Esophagus squamous epithelium (tissue), 5 donors: ENCODE measurements around the gene CCDC102A. TPM values are rescaled to one million over a fixed set of nuclear protein-coding genes. Genes with fewer than 3 reads are reported as not detected.

Experiments
- DNase-seq: peaks from one replicate; lab custom pipeline; 2025; lab: John Stamatoyannopoulos, UW
- H3K27ac ChIP-seq, 4 donors: fragments of 200-600 bp; sonication (generic); one replicate each; pipeline ENCODE4 v1.5.1; 2016 to 2019; ENCODE audit warnings: mild to moderate bottlenecking in 1 of 4
- H3K27me3 ChIP-seq, 4 donors: fragments of 200-600 bp; sonication (generic); 1 replicate in 3 of 4; 2 replicates in 1 of 4; pipeline versions ENCODE4 v1.5.1 to v1.6.0; 2017 to 2021; ENCODE audit warnings: antibody characterized with exemption in 1 of 4
- H3K36me3 ChIP-seq, 3 donors: fragments of 200-600 bp; sonication (generic); one replicate each; pipeline ENCODE4 v1.5.1; 2016 to 2019
- H3K4me1 ChIP-seq, 3 donors: fragments of 200-600 bp; sonication (generic); one replicate each; pipeline ENCODE4 v1.5.1; 2017 to 2019
- H3K4me3 ChIP-seq, 4 donors: fragments of 200-600 bp; sonication (generic); 1 replicate in 3 of 4; 2 replicates in 1 of 4; pipeline ENCODE4 v1.5.1; 2016 to 2019; ENCODE audit warnings: mild to moderate bottlenecking in 2 of 4, moderate library complexity in 1 of 4
- H3K9me3 ChIP-seq, 3 donors: fragments of 200-600 bp; sonication (generic); one replicate each; pipeline ENCODE4 v1.5.1; 2016 to 2019
- POLR2A ChIP-seq, 4 donors: fragments of 450-650 bp; IDR thresholded peaks; one replicate each; pipeline ENCODE4 v1.6.1; 2017; ENCODE audit warnings: antibody characterized with exemption in 4 of 4, mild to moderate bottlenecking in 4 of 4, moderate library complexity in 3 of 4
- WGBS, 2 donors: methylation state at CpG; one replicate each; pipeline ENCODE4 v1.1.5; 2018; 5-methylcytosine and 5-hydroxymethylcytosine counted together
- intact Hi-C: fragments of 100-400 bp; cut with DNase I; formaldehyde crosslinking; loops from one replicate; pipeline ENCODE4 v1.15.0; 2022
- total RNA-seq, 4 donors: library from RNA; depleted of rRNA; stranded (reverse); fragments of >200 nt; gene quantifications; one replicate each; pipeline ENCODE4 v1.1.0, GENCODE V29; 2016
- TF ChIP-seq, protein P1 (sequence below), 6 experiments: fragments of 450-650 bp in 4 of 6; fragments of 200-600 bp in 2 of 6; sonication (generic) in 2 of 6; IDR thresholded peaks; one replicate each; pipeline ENCODE4 v1.5.1; 2016 to 2019; ENCODE audit warnings: antibody characterized with exemption in 6 of 6, mild to moderate bottlenecking in 4 of 6, moderate library complexity in 4 of 6
- donor health status: DM: yes; HTN: yes; CAD: no.

Gene CCDC102A
- total RNA-seq, 4 donors from 2014 or later: 3.5 to 10.9 (median 6.9) TPM

DNA sequence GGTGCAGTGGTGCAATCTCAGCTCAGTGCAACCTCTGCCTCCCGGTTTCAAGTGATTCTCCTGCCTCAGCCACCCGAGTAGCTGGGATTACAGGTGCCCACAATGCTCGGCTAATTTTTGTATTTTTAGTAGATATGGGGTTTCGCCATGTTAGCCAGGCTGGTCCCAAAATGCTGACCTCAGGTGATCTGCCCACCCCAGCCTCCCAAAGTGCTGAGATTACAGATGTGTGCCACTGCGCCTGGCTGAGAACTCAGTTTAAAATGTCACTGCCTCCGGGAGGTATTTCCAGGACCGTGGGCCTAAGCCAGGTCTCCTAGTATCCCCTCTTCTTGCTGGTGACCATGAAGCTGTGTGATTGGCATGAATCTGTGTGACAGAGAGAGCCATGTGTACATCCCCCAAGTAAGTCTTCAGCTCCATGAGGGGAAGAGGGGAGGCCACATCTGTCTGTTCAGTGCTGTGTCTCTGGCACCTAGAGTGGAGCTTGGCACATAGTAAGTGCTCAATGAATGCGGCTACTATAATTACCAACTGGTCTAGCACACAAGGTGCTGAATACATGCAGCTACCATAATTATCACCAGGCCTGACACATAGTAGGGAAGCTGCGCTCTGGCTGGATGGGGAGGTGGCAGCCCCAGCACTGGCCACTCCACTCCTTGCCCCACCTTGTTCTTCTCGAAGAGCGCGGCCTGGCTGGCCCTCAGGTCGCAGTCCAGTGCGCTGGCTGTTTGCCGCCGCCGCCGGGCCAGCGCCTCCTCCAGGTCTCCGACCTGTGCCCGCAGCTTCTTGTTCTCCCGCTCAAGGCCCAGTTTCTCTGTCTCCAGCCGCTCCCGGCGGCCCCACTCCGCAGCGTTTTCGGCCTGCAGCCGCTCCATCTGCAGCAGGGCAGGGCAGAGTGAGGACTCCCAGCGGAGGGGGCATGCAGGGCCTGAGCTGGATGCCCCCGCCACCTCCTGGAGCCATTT lies 18.7 kb downstream of the CCDC102A start:
- Histone ChIP-seq H3K27me3 (no peaks in the 10 kb centered on the region), H3K4me1 (peaks cover 3 to 15% (median 5%) of the 10 kb centered on the region in 3 donors), H3K4me3 (no peak overlapping the region), H3K27ac (no peak overlapping the region), H3K9me3 (no peaks in the 10 kb centered on the region), H3K36me3 (peaks cover 0 to 56% (median 6%) of the 10 kb centered on the region in 3 donors)
- DNase-seq: no peak
- no peak for TF ChIP-seq POLR2A (IDR thresholded peaks at IDR 0.05)
- TF ChIP-seq, protein P1, sequence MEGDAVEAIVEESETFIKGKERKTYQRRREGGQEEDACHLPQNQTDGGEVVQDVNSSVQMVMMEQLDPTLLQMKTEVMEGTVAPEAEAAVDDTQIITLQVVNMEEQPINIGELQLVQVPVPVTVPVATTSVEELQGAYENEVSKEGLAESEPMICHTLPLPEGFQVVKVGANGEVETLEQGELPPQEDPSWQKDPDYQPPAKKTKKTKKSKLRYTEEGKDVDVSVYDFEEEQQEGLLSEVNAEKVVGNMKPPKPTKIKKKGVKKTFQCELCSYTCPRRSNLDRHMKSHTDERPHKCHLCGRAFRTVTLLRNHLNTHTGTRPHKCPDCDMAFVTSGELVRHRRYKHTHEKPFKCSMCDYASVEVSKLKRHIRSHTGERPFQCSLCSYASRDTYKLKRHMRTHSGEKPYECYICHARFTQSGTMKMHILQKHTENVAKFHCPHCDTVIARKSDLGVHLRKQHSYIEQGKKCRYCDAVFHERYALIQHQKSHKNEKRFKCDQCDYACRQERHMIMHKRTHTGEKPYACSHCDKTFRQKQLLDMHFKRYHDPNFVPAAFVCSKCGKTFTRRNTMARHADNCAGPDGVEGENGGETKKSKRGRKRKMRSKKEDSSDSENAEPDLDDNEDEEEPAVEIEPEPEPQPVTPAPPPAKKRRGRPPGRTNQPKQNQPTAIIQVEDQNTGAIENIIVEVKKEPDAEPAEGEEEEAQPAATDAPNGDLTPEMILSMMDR (IDR thresholded peaks at IDR 0.05): no peak
- intact Hi-C loops: no loop called here
- 91 to 94% methylated on average over 6 to 10 of the region's 31 CpGs for WGBS, 2 donors

DNA sequence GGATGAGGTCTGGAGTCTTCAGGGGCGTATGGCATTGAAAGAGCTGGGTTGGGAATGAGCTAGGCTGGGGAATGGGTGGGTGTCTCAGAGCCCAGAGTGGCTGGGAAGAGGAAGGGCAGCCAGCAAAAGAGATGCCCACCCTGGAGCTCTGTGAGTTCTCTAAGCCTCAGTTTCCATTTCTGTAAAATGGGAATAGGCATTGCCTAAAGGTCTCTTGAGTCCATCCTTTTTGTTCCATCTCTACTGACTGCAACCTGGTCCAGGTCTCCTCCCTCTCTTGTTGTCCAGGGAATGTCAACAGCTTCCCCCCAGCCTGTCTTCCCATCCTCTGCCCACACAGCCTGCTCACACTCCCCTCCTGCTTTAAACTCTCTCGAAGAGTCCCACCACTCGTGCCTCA lies 19.6 kb downstream of the CCDC102A start:
- Histone ChIP-seq H3K9me3 (no peaks in the 10 kb centered on the region), H3K27ac (no peak overlapping the region), H3K4me3 (no peak overlapping the region), H3K27me3 (no peaks in the 10 kb centered on the region), H3K36me3 (peaks cover 0 to 65% (median 6%) of the 10 kb centered on the region in 3 donors), H3K4me1 (peaks cover 3 to 15% (median 5%) of the 10 kb centered on the region in 3 donors)
- no peak for DNase-seq
- TF ChIP-seq, protein P1 (IDR thresholded peaks at IDR 0.05): no peak
- no peak for TF ChIP-seq POLR2A (IDR thresholded peaks at IDR 0.05)
- intact Hi-C loops: no loop called here
- 90 to 91% methylated on average over 2 to 3 of the region's 3 CpGs for WGBS, 2 donors

DNA sequence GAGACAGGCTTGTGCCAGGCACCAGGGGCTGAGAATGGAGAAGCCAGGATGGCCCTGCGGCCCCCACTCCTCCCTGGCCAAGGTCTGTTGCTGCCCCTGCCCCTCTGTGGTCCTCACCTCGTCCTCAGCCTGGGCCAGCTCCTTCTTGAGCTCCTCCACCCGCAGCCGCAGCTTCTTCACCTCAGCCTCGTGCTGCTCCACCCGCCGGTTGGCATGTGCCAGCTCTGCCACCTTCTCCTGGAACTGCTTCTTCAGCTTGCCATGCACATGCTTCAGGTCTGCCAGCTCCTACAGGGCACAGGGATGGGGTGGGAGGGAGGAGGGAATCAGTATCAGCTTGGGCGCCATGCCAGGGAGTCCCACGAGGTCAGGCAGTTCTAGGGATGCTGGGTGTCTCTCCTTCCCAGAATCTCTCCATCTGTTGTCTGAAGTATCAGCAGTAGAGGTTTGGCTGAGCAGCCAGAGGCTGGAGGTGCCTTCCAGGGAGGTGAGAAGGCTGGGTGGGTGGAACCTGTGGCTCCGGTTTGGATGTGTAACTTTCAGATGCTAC lies 20.1 kb downstream of the CCDC102A start:
- Histone ChIP-seq H3K9me3 (no peaks in the 10 kb centered on the region), H3K4me1 (peaks cover 3 to 15% (median 5%) of the 10 kb centered on the region in 3 donors), H3K4me3 (no peak overlapping the region), H3K27ac (no peak overlapping the region), H3K27me3 (no peaks in the 10 kb centered on the region), H3K36me3 (peaks cover 0 to 67% (median 6%) of the 10 kb centered on the region in 3 donors)
- DNase-seq: no peak
- TF ChIP-seq, protein P1 (IDR thresholded peaks at IDR 0.05): no peak
- TF ChIP-seq POLR2A (IDR thresholded peaks at IDR 0.05): no peak
- 80 to 89% methylated on average over 8 to 9 of the region's 10 CpGs for WGBS, 2 donors
- intact Hi-C loops: no loop called here

- no peak for TF ChIP-seq POLR2A (IDR thresholded peaks at IDR 0.05)
- TF ChIP-seq, protein P1 (IDR thresholded peaks at IDR 0.05): no peak
- H3K27ac ChIP-seq: peak overlapping the region in 2 of 4 donors; percentile 9 to 38
- H3K27me3 ChIP-seq: no peaks in the 10 kb centered on the region
- no peak for DNase-seq
- H3K9me3 ChIP-seq: no peaks in the 10 kb centered on the region
- intact Hi-C loops: no loop called here
- H3K4me3 ChIP-seq: no peak overlapping the region
- WGBS, 2 donors: 89 to 94% methylated on average over 10 to 23 of the region's 23 CpGs
- H3K36me3 ChIP-seq: peaks cover 0 to 67% (median 6%) of the 10 kb centered on the region in 3 donors
- peaks cover 1 to 15% (median 3%) of the 10 kb centered on the region in 3 donors for H3K4me1 ChIP-seq
Observed at GRCh38 chr16:57514791-57515600, 21.4 kb downstream of the CCDC102A start.
